HG03439 (cell line): Measurements from ENCODE around the gene MYO9A.

Experiments used
- ATAC-seq: cut with Tn5 transposase; IDR thresholded peaks from one replicate; pipeline ENCODE4 v1.9.1; 2021; ENCODE audit warnings: mild to moderate bottlenecking, moderate library complexity; ENCODE audit not compliant: unreplicated experiment

MYO9A gene

DNA sequence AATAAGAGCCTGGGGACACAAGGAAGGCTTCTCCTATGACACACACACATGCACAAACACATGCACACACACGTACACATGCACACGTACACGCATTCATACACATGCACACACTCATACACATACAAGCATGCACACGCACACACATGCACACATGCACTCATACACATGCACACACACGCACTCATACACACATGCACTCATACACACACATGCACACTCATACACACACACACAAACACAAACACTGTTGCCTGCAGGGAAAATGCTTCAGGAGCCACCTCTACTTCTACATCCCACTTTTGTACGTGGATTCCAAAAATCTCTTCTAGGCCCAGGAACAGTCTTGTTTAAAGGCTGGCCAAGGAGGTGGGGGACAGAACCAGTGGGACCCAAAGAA, 328.3 kb downstream of the MYO9A start:
- no peak for ATAC-seq

- ATAC-seq, result no peak
Observed at GRCh38 chr15:71788646-71789579, 329.0 kb downstream of the MYO9A start.

DNA sequence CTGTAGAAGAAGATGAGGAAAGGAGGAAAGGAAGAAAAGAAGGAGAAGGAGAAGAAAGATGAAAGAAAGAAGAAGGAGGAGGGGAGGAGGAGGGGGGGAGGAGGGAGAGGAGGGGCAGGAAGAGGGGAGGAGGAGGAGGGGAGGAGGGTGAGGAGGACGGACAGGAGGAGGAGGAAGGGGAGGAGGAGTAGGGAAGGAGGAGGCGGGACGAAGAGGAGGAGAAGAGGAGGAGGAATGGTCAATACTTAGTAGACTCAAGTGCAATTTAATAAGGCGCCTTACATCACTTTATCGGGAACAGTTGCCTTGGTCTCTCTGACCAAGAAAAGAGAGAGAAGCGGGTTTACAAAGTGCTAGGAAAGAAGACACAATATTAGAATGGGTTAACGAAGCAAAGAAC, 331.3 kb downstream of the MYO9A start:
- no peak for ATAC-seq

DNA sequence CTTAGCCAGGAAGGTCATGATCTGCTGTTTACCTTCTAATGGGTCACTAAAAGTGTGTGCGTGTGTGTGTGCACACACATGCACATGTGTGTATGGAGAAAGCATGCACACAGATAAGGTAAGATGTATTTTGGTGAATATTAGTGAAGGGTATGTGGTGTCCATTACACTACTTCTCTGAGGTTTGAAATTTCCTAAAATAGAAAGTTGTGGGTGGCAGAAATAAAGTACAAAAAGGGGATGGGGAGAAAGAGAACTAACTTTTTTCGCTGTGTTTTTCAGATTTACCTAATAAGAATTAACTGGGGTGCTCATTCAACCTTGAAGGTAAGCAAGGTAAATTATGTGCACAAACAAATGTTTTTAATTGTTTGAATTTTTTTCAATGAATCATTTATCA, 332.0 kb downstream of the MYO9A start:
- ATAC-seq, result no peak

- no peak for ATAC-seq
Observed at GRCh38 chr15:71784719-71785118, 333.2 kb downstream of the MYO9A start.

DNA sequence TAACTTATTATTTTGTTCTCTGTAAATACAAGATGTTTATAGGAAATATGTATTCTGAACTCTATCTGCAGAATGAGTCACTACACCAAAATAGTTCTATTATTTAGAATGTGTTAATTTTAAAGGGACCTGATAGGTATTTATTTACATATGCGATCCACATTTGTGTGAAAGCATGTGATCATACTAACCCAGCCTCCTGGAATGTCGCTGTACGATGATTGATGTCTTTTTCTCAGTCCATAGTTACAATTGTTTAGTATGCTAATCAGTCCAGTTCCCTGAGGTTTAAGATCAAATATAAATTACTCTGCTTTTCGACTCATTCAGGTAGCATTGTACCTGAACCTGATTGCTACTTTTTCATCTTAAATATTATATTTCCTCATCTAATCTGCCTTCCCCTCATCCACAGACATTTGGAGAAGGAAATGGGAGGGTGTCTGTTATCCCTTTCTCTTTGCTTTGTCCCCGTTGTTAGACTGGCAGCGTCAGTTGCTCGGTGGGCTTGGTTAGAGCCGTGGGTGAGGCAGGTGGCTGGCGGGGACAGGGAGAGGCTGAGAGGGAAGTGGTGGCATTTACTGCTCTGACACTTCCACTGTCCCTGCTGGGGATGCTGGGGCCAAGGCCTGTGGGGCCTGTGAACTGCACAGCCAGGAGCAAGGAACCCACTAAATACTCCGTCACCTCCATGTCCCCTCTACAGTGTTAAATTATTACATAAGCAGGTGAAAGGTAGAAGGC, 335.4 kb downstream of the MYO9A start:
- no peak for ATAC-seq

DNA sequence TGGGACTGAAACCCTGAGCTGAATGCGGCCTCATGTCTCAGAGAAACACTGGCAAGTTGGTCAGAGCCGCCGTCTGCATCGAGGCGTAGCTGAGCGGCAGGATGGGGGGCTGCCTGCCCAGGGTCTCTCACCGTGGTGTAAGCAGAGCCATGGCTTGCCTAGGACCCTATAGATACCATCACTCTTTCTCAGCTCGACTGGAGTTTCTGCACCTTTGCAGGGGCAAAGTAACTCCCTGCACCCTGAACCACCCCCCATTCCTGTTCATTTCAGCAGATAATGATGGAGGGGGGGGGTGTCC, 336.0 kb downstream of the MYO9A start:
- no peak for ATAC-seq

GRCh38 chr15:71781179-71781964, 336.6 kb downstream of the MYO9A start:
- no peak for ATAC-seq

DNA sequence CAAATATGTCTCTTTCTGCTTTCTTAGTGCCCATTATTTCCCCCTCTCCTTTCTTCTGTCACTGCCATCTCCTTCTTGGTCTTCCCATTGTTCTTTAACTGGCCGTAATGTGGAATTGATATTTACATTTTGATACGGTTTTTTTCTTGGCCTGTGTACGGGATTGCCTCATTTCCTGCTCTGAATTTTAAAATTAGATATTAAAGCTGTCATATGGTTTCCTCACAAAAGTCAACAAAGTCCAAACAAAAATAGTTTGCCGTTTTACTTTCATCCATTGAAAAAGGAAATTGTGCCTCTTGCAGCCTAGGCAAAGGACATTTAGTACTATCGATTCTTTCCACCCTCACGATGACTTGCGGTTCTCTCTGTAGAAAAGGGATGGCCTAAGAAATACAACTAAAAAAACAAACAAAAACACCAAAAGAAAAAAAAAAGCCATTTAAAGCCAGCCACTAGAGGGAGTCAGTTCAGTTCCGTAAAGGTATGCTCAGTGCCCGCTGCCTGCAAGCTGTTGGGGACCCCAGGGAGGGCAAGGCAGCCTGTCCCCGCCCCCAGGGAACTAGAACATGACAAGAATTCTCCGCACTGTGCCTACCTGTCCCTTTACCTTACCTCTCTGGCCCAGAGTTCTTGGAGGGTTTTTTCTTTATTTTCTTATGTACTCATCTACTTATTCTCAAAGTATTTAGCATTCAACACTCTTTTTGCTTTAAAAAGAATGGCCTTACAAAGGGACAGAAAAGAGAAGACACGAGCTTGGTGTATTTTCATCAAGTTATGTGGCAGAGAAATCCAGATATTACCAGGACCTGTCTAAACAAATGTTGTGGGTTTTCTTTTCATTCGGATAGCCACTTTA, 337.6 kb downstream of the MYO9A start:
- ATAC-seq, result no peak

DNA sequence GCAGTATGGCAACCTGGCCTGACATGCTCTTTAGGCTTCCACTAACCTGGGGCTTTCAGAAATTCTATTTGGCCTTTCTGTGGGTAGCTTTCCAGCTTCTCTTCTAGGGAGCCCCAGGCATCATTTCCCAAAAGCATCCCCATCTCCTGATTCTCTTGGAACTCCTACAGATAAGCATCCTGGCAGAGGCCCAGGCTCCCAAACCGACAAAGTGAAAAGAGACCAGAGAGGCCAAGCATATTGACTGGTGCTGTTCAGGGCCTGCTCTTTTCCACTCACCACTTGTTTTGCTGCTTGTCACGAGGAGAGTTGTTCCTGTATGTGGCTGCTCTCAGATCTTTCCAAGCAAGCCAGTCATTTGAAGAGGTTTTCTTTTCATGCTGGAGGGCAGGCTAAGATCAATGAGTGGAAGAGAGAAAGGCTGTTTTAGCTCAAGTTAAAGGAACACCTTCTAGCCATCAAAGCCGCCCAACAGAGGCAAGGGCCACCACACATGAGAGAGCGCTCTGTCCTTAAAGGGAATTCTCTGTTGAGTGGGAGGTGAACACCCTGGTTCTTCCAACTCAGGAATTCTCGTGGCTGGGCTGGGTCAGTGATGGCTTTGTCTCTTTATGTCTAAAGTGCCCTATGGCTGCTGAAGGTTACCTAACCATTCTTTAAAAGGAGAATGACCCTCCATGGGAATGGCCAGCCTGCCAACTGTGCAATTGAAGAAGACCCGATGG, 338.7 kb downstream of the MYO9A start:
- ATAC-seq, result no peak

DNA sequence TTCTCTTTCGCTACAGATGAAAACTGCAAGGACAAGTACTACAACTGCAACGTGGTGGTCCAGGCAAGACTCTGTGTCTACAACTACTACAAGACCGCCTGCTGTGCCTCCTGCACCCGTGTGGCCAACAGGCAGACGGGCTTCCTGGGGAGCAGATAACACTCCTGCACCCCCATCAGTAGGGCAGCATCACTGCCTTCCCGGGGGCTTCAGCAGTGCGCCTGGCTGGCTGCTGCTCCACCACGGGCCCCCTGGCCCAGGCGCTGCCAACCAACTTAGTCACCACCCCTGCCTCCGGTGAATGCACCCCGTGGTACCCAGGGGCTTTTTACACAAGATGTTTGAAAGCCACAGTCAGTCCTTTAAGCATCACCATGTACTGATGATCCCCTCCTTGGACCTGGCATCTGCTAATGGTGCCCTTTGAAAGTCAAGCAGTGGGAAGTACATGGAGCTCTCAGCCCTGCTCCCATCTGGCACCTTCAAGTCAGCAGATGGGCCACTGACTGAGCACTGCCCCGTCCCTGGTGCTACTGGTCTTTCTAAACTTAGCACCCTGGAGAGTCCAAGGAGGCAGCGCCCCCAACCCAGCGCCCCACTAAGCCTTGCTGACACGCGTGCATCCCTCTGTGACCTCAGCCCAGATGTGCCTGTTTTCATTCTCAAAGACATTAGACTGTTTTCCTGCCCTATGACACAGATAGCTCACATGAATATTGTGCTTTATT, 340.6 kb downstream of the MYO9A start:
- no peak for ATAC-seq

GRCh38 chr15:71776304-71776703, 341.6 kb downstream of the MYO9A start:
- no peak for ATAC-seq

- ATAC-seq, result no peak
Observed at GRCh38 chr15:71775856-71776255, 342.1 kb downstream of the MYO9A start.

DNA sequence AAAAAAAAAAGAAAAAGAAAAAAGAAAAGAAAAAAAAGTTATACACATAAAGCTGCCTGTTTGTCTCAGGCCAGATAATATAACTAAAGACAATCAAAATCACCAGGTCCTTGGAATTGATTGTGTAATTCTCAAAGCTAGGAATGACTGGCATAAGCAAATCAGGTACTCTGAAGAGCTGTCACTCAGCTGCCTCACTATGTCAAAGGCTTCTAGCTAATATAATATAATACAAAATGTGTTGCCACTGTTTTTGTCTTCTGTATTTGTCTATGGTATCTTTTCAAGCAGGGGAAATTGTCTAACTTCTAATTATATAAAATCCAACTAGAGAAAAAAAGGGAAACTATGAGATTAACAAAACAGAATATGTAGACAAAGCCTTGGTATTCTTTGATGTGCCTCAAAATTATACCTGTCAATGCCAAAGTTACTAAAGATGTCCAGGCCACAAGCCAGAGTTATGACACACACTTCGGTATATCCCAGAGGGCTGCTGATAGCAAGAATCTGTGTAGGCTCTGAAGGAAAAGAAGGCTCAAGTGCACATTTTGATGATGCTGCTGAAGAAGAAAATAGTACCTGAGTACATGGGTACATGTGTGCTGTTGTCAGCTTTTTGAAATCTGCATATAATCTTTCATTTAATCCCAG, 344.6 kb downstream of the MYO9A start:
- ATAC-seq, result no peak
